Psoas muscle (tissue), 8 donors: ENCODE data around the gene DDAH1. TPM values are rescaled to one million over a fixed set of nuclear protein-coding genes. Genes with fewer than 3 reads are reported as not detected.

Experiments used
- ATAC-seq, 4 donors: fragments of 200-7000 bp; cut with Tn5 transposase; one replicate each; pipeline ENCODE4 v1.9.1; 2020; ENCODE audit warnings: moderate library complexity in 3 of 4, mild to moderate bottlenecking in 2 of 4
- DNase-seq, 2 donors: peaks; one replicate each; pipeline ENCODE4 v3.0.0-alpha.2; 2020
- H3K27ac ChIP-seq: fragments of 200-600 bp; one replicate; pipeline ENCODE4 v1.8.0; 2022
- H3K27me3 ChIP-seq, 3 donors: fragments of 200-600 bp in 1 of 3; one replicate each; pipeline versions ENCODE4 v1.6.1 to v1.8.0; 2013 to 2022; ENCODE audit warnings: low read length in 2 of 3, mild to moderate bottlenecking in 2 of 3, moderate library complexity in 1 of 3; ENCODE audit not compliant: insufficient read depth in 3 of 3
- H3K36me3 ChIP-seq, 2 donors: fragments of 200-600 bp in 1 of 2; one replicate each; pipeline versions ENCODE4 v1.6.1 to v1.8.0; 2013 to 2022; ENCODE audit warnings: low read depth in 1 of 2, mild to moderate bottlenecking in 1 of 2, moderate library complexity in 1 of 2; ENCODE audit not compliant: insufficient read depth in 1 of 2
- H3K4me1 ChIP-seq: fragments of 200-600 bp; one replicate; pipeline ENCODE4 v1.8.0; 2022
- H3K4me3 ChIP-seq: fragments of 200-600 bp; one replicate; pipeline ENCODE4 v1.8.0; 2022; ENCODE audit warnings: mild to moderate bottlenecking
- H3K9me3 ChIP-seq: fragments of 200-600 bp; one replicate; pipeline ENCODE4 v1.8.0; 2022
- CTCF ChIP-seq: fragments of 200-600 bp; IDR thresholded peaks from one replicate; pipeline ENCODE4 v1.8.0; 2022; ENCODE audit warnings: antibody characterized with exemption
- WGBS, 3 donors: extraction: QIAGEN DNeasy Blood & Tissue Kit; methylation state at CpG; one replicate each; pipeline versions ENCODE4 v1.1.6 to v1.1.7; 2013; 5-methylcytosine and 5-hydroxymethylcytosine counted together
- intact Hi-C, 2 donors: fragments of 100-400 bp; cut with DNase I; formaldehyde crosslinking; loops; one replicate each; pipeline versions ENCODE4 v1.11.0 to v1.14.2; 2022
- polyA plus RNA-seq, 3 donors: library from polyadenylated mRNA; stranded (reverse); fragments of 200-250 nt; gene quantifications; one replicate each; pipeline ENCODE4 v1.2.3, GENCODE V29; 2013
- total RNA-seq, 4 donors: library from RNA; stranded (reverse); fragmentation: NEBNext Ultra II Directional in 2 of 4; extraction: Animal tissue kit (Norgen Biotek cat#: 25700) in 2 of 4; gene quantifications; one replicate each; pipeline versions ENCODE4 v1.2.1 to v1.2.4, GENCODE V29; 2021 to 2023
- donor health status: healthy with polysubstance abuse.
- donor health status: DM: no; HTN: no; CAD: no; lungs with moderate emphysema.
- donor health status: Bipolar disorder and iron deficiency.
- donor health status: healthy.
- donor health status: DM: yes; HTN: yes; CAD: no.
- donor health status: DM: no; HTN: no; CAD: no.
- donor health status: DM: no; HTN: no; CAD: no.
- donor health status: DM: yes; HTN: yes; CAD: no.

Gene DDAH1
- total and polyA plus RNA-seq, 7 donors = 2.1 to 53.6 (median 8.2) TPM

GRCh38 chr1:85363092-85363491 lies 101.9 kb downstream of the DDAH1 start:
- WGBS, 3 donors = 53 to 76% (median 63%) methylated on average over 1 of the region's 1 CpG
- Histone ChIP-seq H3K9me3 (no peaks in the 10 kb centered on the region), H3K36me3 (no peaks in the 10 kb centered on the region), H3K27ac (no peak overlapping the region), H3K4me3 (no peak overlapping the region), H3K4me1 (peaks cover 20% of the 10 kb centered on the region), H3K27me3 (no peaks in the 10 kb centered on the region)
- ATAC-seq = no peak
- no peak for TF ChIP-seq CTCF
- intact Hi-C loops = no loop called here
- DNase-seq = no peak

GRCh38 chr1:85361606-85362296 lies 103.2 kb downstream of the DDAH1 start:
- no peak for TF ChIP-seq CTCF
- Histone ChIP-seq H3K4me1 (peaks cover 20% of the 10 kb centered on the region), H3K36me3 (no peaks in the 10 kb centered on the region), H3K4me3 (no peak overlapping the region), H3K27me3 (no peaks in the 10 kb centered on the region), H3K9me3 (no peaks in the 10 kb centered on the region), H3K27ac (no peak overlapping the region)
- intact Hi-C loops = no loop called here
- no peak for ATAC-seq
- DNase-seq = no peak

GRCh38 chr1:85360730-85361493 lies 104.0 kb downstream of the DDAH1 start:
- Histone ChIP-seq H3K27me3 (no peaks in the 10 kb centered on the region), H3K9me3 (no peaks in the 10 kb centered on the region), H3K27ac (peak overlapping the region; percentile 11), H3K36me3 (no peaks in the 10 kb centered on the region), H3K4me1 (peaks cover 20% of the 10 kb centered on the region), H3K4me3 (no peak overlapping the region)
- peak in 3 of 4 donors; percentile 32 to 54 (median 51) for ATAC-seq
- WGBS, 3 donors = 17 to 31% (median 24%) methylated on average over 3 of the region's 3 CpGs
- TF ChIP-seq CTCF = no peak
- DNase-seq = no peak
- intact Hi-C loops = no loop called here

- ATAC-seq (peak in 2 of 4 donors; percentile 63 to 74), DNase-seq (no peak)
- no peaks in the 10 kb centered on the region for H3K36me3 ChIP-seq
- TF ChIP-seq CTCF = no peak
- 18 to 42% (median 26%) methylated on average over 1 of the region's 1 CpG for WGBS, 3 donors
- peaks cover 20% of the 10 kb centered on the region for H3K4me1 ChIP-seq
- peak overlapping the region; percentile 11 for H3K27ac ChIP-seq
- H3K9me3 ChIP-seq = no peaks in the 10 kb centered on the region
- H3K27me3 ChIP-seq = no peaks in the 10 kb centered on the region
- no peak overlapping the region for H3K4me3 ChIP-seq
- intact Hi-C loops = no loop called here
Measured at GRCh38 chr1:85359874-85360721, 104.9 kb downstream of the DDAH1 start.
